ENCODE data around the gene CNNM3.
"Not testable (repeated sequence)": the region's sequence is repeated elsewhere in the genome, so short reads cannot be mapped to it uniquely, and the experiment has no call there.

Gene CNNM3

GRCh38 chr2:96841701-96842495 is 25.8 kb downstream of the CNNM3 start:
- DNase-seq = no peak

DNA sequence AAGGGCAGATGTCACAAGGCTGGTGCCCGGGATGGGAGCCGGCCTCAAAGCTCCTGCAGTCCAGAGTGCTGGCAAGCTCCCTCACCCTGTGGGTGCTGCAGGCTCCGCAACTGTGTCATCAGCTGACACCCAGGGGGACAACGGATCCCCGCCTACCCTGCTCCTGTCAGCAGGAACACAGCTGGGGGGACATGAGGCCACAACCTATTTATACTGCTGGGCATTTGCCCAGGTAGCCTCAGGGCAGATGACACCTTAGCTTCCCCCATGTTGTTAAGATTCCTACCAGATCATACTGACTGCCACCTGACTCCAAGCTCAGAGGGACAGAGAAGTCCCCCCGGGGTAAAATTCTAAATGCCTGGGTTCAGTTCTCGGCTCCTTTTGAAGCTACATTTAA is 26.5 kb downstream of the CNNM3 start:
- DNase-seq = no peak

- no peak for DNase-seq
Measured at GRCh38 chr2:96843538-96844268, 27.6 kb downstream of the CNNM3 start, which contains the start of gene ANKRD23. ANKRD23 (minus strand) TSS chr2:96844021; CDS start chr2:96843992, 29 bp downstream.

DNA sequence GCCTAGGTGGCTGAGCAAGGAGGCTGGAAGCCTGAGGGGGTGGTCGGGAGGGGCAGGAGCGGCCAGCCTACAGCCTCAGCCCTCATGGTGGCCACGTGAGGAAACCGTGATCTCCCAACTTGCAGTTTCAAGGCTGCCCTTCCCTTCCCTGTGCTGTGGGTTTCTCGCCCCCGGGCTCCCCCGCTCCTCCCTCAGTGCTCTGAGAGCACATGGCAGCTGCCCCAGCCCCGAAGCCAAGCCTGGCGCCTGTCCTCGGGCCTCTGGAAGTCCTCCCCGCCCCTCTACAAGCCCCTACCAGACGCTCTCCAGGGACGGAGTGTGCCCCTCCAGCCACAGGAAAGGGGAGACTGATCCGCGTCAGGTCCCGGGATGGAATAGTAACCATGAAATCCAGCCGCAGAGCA is 28.3 kb downstream of the CNNM3 start:
- DNase-seq = no peak

DNA sequence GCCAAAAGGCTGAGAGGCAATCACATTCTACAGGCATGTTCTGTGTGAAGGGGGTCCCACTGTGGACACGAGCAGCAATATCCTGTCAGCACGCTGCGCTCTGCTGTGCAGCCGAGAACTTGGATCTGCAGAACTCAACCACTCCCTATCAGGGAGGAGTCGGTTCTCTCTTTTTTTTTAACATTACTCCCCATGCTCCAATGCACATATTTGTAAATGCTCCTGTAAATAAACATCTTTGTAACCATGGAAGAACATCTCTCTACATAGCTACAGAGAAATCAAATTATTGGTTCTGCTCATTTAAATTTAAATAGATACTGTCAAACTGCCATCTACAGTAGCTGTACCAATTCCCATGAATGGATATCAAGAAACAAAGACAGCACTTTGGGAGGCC is 30.8 kb downstream of the CNNM3 start:
- no peak for DNase-seq

DNA sequence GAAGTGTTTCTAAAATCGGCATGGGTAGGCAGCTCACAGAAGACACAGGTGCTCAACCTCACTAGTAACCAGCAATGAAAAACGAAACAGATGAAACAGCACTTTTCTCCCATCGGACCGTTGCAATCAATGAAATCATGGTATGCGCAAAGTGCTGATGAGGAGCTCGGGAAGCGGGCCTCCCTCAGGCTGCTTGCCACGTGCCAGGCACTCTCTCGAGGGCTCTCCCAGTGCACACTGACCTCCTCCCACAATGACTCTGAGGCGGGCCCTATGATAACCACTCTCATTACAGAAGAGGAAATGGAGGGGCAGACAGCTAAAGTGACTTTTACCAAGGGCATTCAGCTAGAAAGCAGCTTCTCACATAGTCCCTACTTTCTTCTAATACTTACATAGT is 31.5 kb downstream of the CNNM3 start:
- DNase-seq = no peak

DNA sequence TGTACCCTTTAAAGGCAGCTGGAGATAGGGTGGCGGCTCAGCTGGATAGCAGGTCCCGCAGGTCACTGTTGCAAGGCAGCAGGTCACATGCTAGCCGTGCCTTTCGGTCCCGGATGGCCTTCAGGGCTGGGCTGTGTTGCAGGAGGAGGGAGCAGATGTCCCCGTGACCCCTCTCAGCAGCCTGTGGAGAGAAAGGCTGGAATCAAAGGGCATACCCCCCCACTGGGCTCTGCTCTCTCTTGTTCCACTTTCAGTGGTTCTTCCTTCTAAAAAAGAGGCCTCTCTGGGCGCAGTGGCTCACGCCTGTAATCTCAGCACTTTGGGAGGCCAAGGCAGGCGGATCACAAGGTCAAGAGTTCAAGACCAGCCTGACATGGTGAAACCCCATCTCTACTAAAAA is 32.2 kb downstream of the CNNM3 start:
- no peak for DNase-seq

DNA sequence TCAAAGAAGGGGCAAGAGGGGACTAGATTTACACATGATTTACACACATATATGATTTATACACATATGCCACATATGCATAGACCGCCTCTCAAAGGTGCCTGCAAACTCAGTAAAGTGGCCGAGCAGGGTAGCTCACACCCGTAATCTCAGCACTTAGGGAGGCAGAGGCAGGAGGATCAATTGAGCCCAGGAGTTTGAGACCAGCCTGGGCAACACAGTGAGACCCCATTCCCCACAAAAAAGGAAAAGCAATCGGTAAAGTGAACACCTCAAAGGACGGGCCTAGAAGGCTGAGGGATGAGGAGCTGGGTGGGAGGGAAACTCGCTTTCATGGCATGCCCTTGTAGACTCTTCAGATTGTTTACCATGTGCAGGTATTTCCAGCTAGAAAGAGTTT is 36.6 kb downstream of the CNNM3 start:
- DNase-seq = no peak

DNA sequence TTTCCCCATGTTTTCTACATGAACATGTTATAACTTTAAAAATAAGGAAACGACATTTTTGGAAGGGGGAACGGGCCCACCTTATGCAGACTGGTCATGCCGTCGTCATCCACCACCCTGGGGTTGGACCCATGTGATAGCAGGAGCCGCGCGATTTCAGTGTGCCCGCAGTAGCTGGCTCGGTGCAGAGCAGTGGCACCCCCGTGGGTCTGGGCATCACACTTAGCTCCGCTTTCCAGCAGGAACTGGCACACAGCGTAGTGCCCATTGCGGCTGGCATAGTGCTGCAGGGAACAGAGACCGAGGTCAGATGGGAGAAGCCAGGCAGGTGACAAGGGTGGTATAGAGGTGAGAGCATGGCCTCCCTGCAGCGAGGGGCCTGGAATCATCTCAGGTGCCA is 37.3 kb downstream of the CNNM3 start:
- DNase-seq = no peak

DNA sequence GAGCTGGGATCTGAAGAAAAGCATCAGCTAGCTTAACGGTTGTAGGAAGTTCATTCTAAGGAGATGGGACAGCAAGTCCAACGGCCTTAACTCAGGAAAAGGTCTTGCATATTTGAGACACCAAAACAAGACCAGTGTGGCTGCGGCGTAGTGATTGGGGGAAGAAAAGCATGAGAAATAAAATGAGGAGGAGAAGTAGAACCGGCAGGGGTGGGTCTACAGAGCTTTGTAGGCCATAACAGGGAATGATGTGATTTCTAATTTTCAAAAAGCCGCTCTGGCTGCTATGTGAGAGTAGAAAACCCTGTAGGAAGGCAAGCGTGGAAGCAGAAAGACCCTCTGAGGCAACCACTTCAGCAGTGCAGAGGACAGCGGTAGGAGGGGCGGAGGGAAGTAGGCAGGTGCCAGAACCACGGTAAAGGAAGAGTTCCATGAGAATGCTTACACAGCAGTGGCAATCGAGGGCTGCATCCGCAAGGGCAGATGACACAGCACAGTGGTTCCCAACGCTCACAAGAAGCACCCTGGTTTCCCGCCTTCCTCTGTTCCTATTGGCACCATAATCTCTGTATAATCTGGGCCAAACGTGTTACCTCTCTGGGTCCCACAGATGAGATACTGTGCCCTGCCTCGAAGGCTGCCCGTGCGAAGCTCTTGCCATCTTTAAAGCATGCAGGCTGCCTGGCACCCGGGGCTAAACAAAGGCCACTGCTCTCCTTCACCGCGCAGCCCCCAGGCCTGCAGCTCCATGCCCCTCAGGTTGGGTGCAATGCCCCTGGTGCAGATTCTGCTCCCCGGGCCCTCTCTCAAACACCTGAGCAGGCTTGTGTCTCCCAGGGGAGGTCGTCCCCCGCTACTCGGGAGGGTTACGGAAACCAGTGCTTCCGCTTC is 41.0 kb downstream of the CNNM3 start:
- DNase-seq = peak; percentile 24

- peak; percentile 99 for DNase-seq
Measured at GRCh38 chr2:96857667-96858372, 41.8 kb downstream of the CNNM3 start, which contains the start of gene ANKRD39. ANKRD39 (minus strand) TSS chr2:96858016; CDS start chr2:96857987, 29 bp downstream.

- no peak for DNase-seq
Measured at GRCh38 chr2:96859099-96859649, 43.1 kb downstream of the CNNM3 start.

GRCh38 chr2:96859681-96860064 is 43.6 kb downstream of the CNNM3 start:
- DNase-seq = no peak

DNA sequence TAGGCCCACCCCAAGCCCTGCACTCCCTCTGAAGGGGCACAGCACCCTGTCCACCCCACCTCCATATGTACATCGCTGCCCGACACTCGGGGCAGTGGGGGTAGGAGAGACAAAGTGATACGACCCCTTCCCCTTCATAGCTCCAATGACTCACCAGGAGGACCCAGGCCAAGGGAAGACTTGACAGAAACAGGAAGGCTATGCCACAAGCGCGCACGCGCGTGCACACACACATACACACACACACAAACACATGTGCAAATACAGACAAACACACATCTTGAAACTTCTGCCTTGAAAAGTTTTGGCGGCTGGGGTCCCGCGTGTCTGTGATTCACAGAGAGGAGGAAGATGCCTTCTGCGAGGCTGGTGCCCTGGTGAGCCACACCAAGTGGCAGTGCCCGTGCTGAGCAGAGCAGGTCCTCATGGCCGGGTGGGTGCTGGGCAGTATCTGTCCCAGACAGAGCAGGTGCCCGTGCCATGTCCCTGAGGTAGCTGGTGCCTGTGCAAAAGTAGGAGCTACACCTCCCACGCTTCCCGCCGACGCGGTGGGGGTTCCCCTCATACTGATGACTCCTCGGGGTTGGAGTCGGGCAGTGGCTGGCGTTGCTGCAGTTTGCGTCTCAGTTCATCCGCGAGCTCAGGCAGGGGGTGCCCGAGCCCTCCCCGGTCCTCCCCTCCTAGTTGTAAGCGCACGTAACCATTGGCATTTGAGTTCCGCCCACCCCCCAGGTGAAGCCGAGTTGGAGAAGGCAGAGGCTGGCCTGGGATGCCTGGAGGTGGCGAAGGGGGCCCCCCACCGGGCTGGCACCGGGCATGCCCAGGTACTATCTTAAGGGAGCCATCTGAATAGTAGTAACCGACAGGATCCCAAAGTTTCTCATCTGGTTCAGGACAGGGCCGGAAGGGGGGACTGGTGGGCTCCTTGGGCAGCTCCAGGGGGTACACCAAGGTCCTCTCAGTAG is 44.3 kb downstream of the CNNM3 start:
- peak; percentile 22 for DNase-seq

DNA sequence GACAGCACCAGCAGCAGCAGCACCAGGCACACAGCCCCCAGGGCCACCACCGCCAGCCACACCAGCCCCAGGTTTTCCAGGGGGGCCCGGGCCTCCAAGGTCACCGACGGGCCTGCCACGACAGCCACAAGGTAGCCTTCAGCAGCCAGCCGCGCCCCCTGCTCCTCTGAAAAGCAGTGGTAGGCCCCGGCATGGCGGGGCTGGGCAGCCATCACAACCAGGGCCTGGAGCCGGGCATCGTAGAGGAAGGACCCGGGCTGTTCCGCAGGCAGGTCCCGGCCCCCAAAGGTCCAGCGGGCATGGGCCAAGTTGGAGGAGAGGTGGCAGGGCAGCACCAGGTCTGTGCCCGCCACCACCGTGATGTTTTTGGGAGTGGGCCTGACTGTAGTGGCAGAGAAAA is 45.0 kb downstream of the CNNM3 start:
- DNase-seq = no peak

DNA sequence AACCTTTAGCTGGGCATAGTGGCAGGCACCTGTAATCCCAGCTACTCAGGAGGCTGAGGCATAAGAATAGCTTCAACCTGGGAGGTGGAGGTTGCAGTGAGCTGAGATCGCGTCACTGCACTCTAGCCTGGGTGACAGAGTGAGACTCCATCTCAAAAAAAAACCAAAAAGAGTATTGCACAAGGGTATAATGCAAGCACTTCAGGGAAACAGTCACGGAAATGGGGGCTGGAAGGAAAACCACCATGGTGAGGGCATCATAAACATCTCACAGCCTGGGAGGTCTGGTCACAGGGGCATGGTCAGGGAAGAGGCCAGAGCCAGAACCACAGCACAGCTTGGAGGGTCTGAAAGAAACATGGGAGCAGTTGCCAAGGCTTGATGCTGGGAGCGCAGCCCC is 47.0 kb downstream of the CNNM3 start:
- DNase-seq = not testable (repeated sequence)

DNA sequence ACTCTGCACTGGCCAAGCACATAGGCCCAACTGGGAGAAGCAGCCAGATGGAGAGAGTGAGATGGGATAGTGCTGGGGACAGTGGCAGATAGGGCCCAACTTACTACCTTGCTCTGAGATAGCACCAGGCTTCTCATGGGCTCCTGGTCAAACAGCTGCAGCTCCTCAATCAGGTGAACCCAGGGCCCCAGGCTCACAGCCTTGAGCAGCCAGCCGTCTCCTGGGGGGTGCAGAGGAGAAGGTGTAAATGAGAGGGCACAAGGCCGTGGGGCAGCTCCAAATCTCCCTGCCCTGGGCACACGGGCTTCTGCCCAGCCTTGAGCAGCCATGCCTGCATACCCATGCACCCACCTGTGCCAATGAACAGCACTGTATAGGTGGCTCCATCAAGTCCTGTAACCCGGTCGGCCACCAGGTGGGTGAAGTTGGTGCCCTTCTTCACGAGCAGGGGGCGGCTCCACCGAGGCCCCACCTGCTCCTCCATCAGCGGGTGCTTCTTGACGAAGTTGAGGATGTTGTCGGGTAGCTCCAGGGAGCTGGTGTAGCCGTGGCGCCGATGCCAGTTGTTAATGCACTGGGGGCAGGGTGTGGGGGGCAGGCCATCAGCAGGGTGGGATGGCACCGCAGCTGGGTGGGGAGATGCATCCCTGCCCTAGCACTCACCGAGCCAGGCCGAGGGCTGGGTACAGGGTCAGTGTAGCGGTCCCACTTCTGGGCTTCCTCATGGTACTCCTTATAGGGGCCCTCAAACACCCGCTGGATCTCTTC is 47.7 kb downstream of the CNNM3 start:
- no peak for DNase-seq

DNA sequence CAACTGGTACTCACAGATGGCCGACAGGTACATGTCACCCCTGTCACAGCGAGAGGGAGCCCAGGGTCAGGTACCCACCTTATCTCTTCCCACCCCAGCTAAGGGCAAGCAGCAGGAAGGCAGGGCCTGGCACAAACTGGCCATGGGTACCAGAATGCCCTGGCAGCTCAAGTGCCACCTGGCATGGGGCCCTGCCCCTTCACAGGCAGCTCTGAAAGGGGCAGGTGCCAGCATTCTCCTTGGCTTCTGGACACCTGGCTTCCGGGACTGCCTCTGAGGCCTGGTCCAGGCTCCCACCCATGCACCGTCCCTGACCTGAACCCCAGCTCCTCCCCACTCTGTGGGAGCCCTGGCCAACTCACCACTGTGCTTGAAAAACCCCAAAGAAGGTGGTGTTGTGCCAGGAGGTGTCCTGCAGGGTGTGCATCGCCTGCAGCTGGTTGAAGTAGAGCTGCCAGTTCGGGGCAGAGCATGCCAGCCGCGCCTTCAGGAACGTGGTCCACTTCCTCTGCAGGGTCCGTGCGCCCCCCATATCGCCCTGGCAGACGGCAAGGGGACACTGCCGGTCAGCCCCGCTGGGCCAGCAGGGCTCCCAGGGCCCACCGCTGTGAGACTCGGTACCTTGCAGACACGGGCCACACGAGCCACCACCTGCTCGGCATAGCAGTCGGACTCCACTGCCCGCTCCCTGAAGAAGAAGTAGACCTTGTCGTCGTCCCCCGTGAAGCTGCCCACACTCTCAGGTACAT is 48.4 kb downstream of the CNNM3 start:
- no peak for DNase-seq

- DNase-seq = no peak
Measured at GRCh38 chr2:96865654-96866053, 49.6 kb downstream of the CNNM3 start.
